H9 (cell line): ENCODE data around the gene ROR1. TPM values are rescaled to one million over a fixed set of nuclear protein-coding genes. Genes with fewer than 3 reads are reported as not detected.

Experiments
- DNase-seq: peaks from one replicate; pipeline ENCODE4 v3.0.0-alpha.2; 2017
- H2AFZ ChIP-seq: one replicate; pipeline ENCODE4 v1.6.1; 2013; ENCODE audit warnings: mild to moderate bottlenecking, low read length, control low read depth, moderate library complexity
- H2AK5ac ChIP-seq: 2 replicates; pipeline ENCODE4 v1.6.1; 2013; ENCODE audit warnings: low read length, control low read depth, mixed read lengths; ENCODE audit not compliant: insufficient read length
- H2BK120ac ChIP-seq: one replicate; pipeline ENCODE4 v1.6.1; 2013; ENCODE audit warnings: low read depth, mild to moderate bottlenecking, low read length, control low read depth, inconsistent platforms; ENCODE audit not compliant: poor library complexity, severe bottlenecking
- H2BK12ac ChIP-seq: 2 replicates; pipeline ENCODE4 v1.6.1; 2013; ENCODE audit warnings: low read length, control low read depth, mixed read lengths, low read depth; ENCODE audit not compliant: insufficient read length
- H2BK15ac ChIP-seq: 2 replicates; pipeline ENCODE4 v1.6.1; 2013; ENCODE audit warnings: low read depth, low read length, control low read depth
- H2BK20ac ChIP-seq: one replicate; pipeline ENCODE4 v1.6.1; 2013; ENCODE audit warnings: low read depth, mild to moderate bottlenecking, low read length, control low read depth, inconsistent platforms; ENCODE audit not compliant: poor library complexity, severe bottlenecking
- H2BK5ac ChIP-seq: 2 replicates; pipeline ENCODE4 v1.6.1; 2013; ENCODE audit warnings: low read length, control low read depth, mixed read lengths; ENCODE audit not compliant: insufficient read length
- H3K14ac ChIP-seq: 2 replicates; pipeline ENCODE4 v1.6.1; 2013; ENCODE audit warnings: low read length, control low read depth; ENCODE audit not compliant: insufficient read depth
- H3K18ac ChIP-seq: 2 replicates; pipeline ENCODE4 v1.6.1; 2013; ENCODE audit warnings: low read depth, mild to moderate bottlenecking, mixed read lengths, low read length, control low read depth; ENCODE audit not compliant: insufficient read length
- H3K23ac ChIP-seq: 2 replicates; pipeline ENCODE4 v1.6.1; 2013; ENCODE audit warnings: low read length, control low read depth, mixed read lengths, low read depth; ENCODE audit not compliant: insufficient read length
- H3K23me2 ChIP-seq: 2 replicates; pipeline ENCODE4 v1.6.1; 2013; ENCODE audit warnings: low read depth, mild to moderate bottlenecking, mixed read lengths, low read length, control low read depth; ENCODE audit not compliant: insufficient read length, poor library complexity, severe bottlenecking
- H3K27ac ChIP-seq: 2 replicates; pipeline ENCODE4 v1.5.1; 2013; ENCODE audit warnings: low read length, control low read depth, mixed read lengths, low read depth; ENCODE audit not compliant: insufficient read length
- H3K27me3 ChIP-seq: 2 replicates; pipeline ENCODE4 v1.6.1; 2013; ENCODE audit warnings: low read length, control low read depth, inconsistent platforms; ENCODE audit not compliant: insufficient read depth
- H3K4ac ChIP-seq: 2 replicates; pipeline ENCODE4 v1.6.1; 2013; ENCODE audit warnings: low read depth, mild to moderate bottlenecking, control low read depth, inconsistent platforms, low read length, moderate library complexity
- H3K4me1 ChIP-seq: 2 replicates; pipeline ENCODE4 v1.6.1; 2013; ENCODE audit warnings: low read length, control low read depth, inconsistent platforms; ENCODE audit not compliant: insufficient read depth
- H3K4me2 ChIP-seq: 2 replicates; pipeline ENCODE4 v1.6.1; 2013; ENCODE audit warnings: low read length, control low read depth, mixed read lengths; ENCODE audit not compliant: insufficient read length, insufficient read depth
- H3K56ac ChIP-seq: 2 replicates; pipeline ENCODE4 v1.6.1; 2013; ENCODE audit warnings: low read depth, mild to moderate bottlenecking, mixed read lengths, low read length, control low read depth; ENCODE audit not compliant: insufficient read length
- H3K79me1 ChIP-seq: 2 replicates; pipeline ENCODE4 v1.6.1; 2013; ENCODE audit warnings: low read depth, mild to moderate bottlenecking, moderate library complexity, low read length, control low read depth, inconsistent platforms; ENCODE audit not compliant: insufficient read depth, poor library complexity, severe bottlenecking
- H3K79me2 ChIP-seq: 2 replicates; pipeline ENCODE4 v1.6.1; 2013; ENCODE audit warnings: low read length, control low read depth, inconsistent platforms; ENCODE audit not compliant: insufficient read depth
- H3K9ac ChIP-seq: 2 replicates; pipeline ENCODE4 v1.6.1; 2013; ENCODE audit warnings: low read length, control low read depth, mixed read lengths; ENCODE audit not compliant: insufficient read length; ENCODE audit errors: extremely low read depth
- H3K9me3 ChIP-seq: one replicate; pipeline ENCODE4 v1.6.1; 2013; ENCODE audit warnings: low read depth, low read length, inconsistent platforms; ENCODE audit not compliant: control insufficient read depth
- H3T11ph ChIP-seq: one replicate; pipeline ENCODE4 v1.6.1; 2013; ENCODE audit warnings: mild to moderate bottlenecking, low read length, control low read depth, inconsistent platforms
- H4K20me1 ChIP-seq: one replicate; pipeline ENCODE4 v1.6.1; 2013; ENCODE audit not compliant: control insufficient read depth, insufficient read length, insufficient read depth
- H4K5ac ChIP-seq: 2 replicates; pipeline ENCODE4 v1.6.1; 2013; ENCODE audit warnings: low read depth, mild to moderate bottlenecking, mixed read lengths, low read length, control low read depth; ENCODE audit not compliant: insufficient read length
- H4K8ac ChIP-seq: replicated peaks from 2 replicates; pipeline ENCODE4 v1.6.1; 2013; ENCODE audit warnings: low read length, control low read depth, mixed read lengths, low read depth; ENCODE audit not compliant: insufficient read length
- H4K91ac ChIP-seq: 2 replicates; pipeline ENCODE4 v1.6.1; 2013; ENCODE audit warnings: low read depth, mild to moderate bottlenecking, moderate library complexity, mixed read lengths, low read length, control low read depth; ENCODE audit not compliant: insufficient read length
- H3K27ac Mint-ChIP-seq, 3 experiments: 2 replicates in 2 of 3; 3 replicates in 1 of 3; pipeline ENCODE4 v1.8.0; 2020 to 2021; ENCODE audit warnings: mixed read lengths in 3 of 3, mild to moderate bottlenecking in 1 of 3, moderate library complexity in 1 of 3
- H3K27me3 Mint-ChIP-seq: 2 replicates; pipeline ENCODE4 v1.8.0; 2021; ENCODE audit warnings: low read depth, mild to moderate bottlenecking, moderate library complexity, mixed read lengths
- H3K36me3 Mint-ChIP-seq, 3 experiments: 2 replicates in 2 of 3; 3 replicates in 1 of 3; pipeline ENCODE4 v1.8.0; 2020 to 2021; ENCODE audit warnings: low read depth in 3 of 3, mixed read lengths in 3 of 3; ENCODE audit not compliant: insufficient read depth in 1 of 3
- H3K4me1 Mint-ChIP-seq, 2 experiments: 2 replicates each; pipeline ENCODE4 v1.8.0; 2020; ENCODE audit warnings: mixed read lengths in 2 of 2
- H3K4me3 Mint-ChIP-seq, 2 experiments: 2 replicates in 1 of 2; 3 replicates in 1 of 2; pipeline ENCODE4 v1.8.0; 2020 to 2021; ENCODE audit warnings: mild to moderate bottlenecking in 2 of 2, mixed read lengths in 2 of 2, moderate library complexity in 1 of 2
- H3K9me3 Mint-ChIP-seq, 2 experiments: 2 replicates in 1 of 2; 3 replicates in 1 of 2; pipeline ENCODE4 v1.8.0; 2020; ENCODE audit warnings: mild to moderate bottlenecking in 2 of 2, mixed read lengths in 2 of 2, moderate library complexity in 1 of 2
- CTCF ChIP-seq: fragments of 200-600 bp; sonication (generic); conservative IDR thresholded peaks from 3 replicates; pipeline ENCODE4 v1.8.0; 2021; ENCODE audit warnings: antibody characterized with exemption, mild to moderate bottlenecking
- WGBS: extraction: QIAGEN DNeasy Blood & Tissue Kit; methylation state at CpG from one replicate; pipeline ENCODE4 v1.1.7; 2013; ENCODE audit warnings: missing lambda C conversion rate, low lambda C conversion rate, mixed read lengths; ENCODE audit not compliant: insufficient read length; ENCODE audit errors: extremely low coverage; 5-methylcytosine and 5-hydroxymethylcytosine counted together
- total RNA-seq: library from RNA; stranded (reverse); gene quantifications from 2 replicates; pipeline ENCODE4 v1.2.1, GENCODE V29; 2021

Gene ROR1
- total RNA-seq, 1 experiment from 2014 or later = 75.9 TPM

- H2AK5ac ChIP-seq = no peak overlapping the region
- no peaks in the 10 kb centered on the region for H3K23me2 ChIP-seq
- no peaks in the 10 kb centered on the region for H3K9me3 ChIP-seq
- no peak overlapping the region for H3T11ph ChIP-seq
- no peak overlapping the region for H3K9ac ChIP-seq
- H3K23ac ChIP-seq = no peak overlapping the region
- H4K20me1 ChIP-seq = no peaks in the 10 kb centered on the region
- peaks cover 5% of the 10 kb centered on the region; the same call in 1 of the 2 replicates for H3K79me2 ChIP-seq
- no peak overlapping the region for H3K4me3 Mint-ChIP-seq
- H3K9me3 Mint-ChIP-seq = peaks cover 0 to 2% of the 10 kb centered on the region in 2 experiments; a peak in 1 of 5 replicates
- no peak overlapping the region for H3K56ac ChIP-seq
- peaks cover 4% of the 10 kb centered on the region for H3K79me1 ChIP-seq
- no CpG with 5 or more reads among the region's 3 CpGs for WGBS
- H4K91ac ChIP-seq = no peak overlapping the region
- no peak overlapping the region for H2AFZ ChIP-seq
- no peaks in the 10 kb centered on the region for H3K27me3 Mint-ChIP-seq
- H2BK15ac ChIP-seq = no peak overlapping the region
- H3K4ac ChIP-seq = no peak overlapping the region
- no peak overlapping the region for H3K14ac ChIP-seq
- no peak for TF ChIP-seq CTCF
- H4K8ac ChIP-seq = no peak overlapping the region
- no peak overlapping the region for H4K5ac ChIP-seq
- H2BK12ac ChIP-seq = no peak overlapping the region
- H3K36me3 Mint-ChIP-seq = peaks cover 0 to 6% (median 3%) of the 10 kb centered on the region in 3 experiments; a peak in 3 of 7 replicates
- H3K27ac Mint-ChIP-seq = no peak overlapping the region; a peak in 1 of 7 replicates
- H2BK120ac ChIP-seq = no peak overlapping the region
- H2BK5ac ChIP-seq = no peak overlapping the region
- no peak for DNase-seq
- no peak overlapping the region for H3K4me2 ChIP-seq
- H2BK20ac ChIP-seq = no peak overlapping the region
- H3K4me1 ChIP-seq = no peaks in the 10 kb centered on the region
- no peak overlapping the region for H3K18ac ChIP-seq
- no peaks in the 10 kb centered on the region for H3K27me3 ChIP-seq
- H3K27ac ChIP-seq = no peak overlapping the region
- peaks cover 10 to 27% of the 10 kb centered on the region in 2 experiments for H3K4me1 Mint-ChIP-seq
These were observed 213.8 kb downstream of the ROR1 start for GRCh38 chr1:63987628-63988024.
